IMR-90 (cell line): ENCODE data around the gene GYS1. TPM values are rescaled to one million over a fixed set of nuclear protein-coding genes. Genes with fewer than 3 reads are reported as not detected.

Experiments
- ATAC-seq: fragments of 200-7000 bp; cut with Tn5 transposase; 2 replicates; pipeline ENCODE4 v1.9.1; 2020; ENCODE audit warnings: low read depth, mild to moderate bottlenecking, moderate library complexity
- BruUV-seq: library from RNA; stranded (reverse); fragments of 400-500 nt; replicated peaks from 2 replicates; lab custom pipeline; 2021; lab: Mats Ljungman, UMichigan
- CTCF ChIA-PET: fragments of 300-600 bp; formaldehyde crosslinking; extraction: SDS; loops from one replicate; lab custom pipeline; 2021; ENCODE audit warnings: antibody characterized with exemption; lab: Yijun Ruan, JAX
- POLR2A ChIA-PET: fragments of 300-600 bp; sonication (Branson Sonifier 250); formaldehyde crosslinking; loops from one replicate; lab custom pipeline; 2022; ENCODE audit warnings: antibody characterized with exemption; ENCODE audit not compliant: unreplicated experiment; lab: Charles Lee
- DNase-seq: peaks from one replicate; pipeline ENCODE4 v3.0.0; 2013
- H2AFZ ChIP-seq: replicated peaks from 2 replicates; pipeline ENCODE3; 2013; ENCODE audit warnings: low read length, mild to moderate bottlenecking; ENCODE audit not compliant: poor library complexity
- H2AK5ac ChIP-seq: 2 replicates; pipeline ENCODE4 v1.6.1; 2013; ENCODE audit warnings: low read depth, low read length, inconsistent platforms
- H2AK9ac ChIP-seq: replicated peaks from 2 replicates; pipeline ENCODE3; 2013; ENCODE audit warnings: mild to moderate bottlenecking, low read depth, low read length, moderate library complexity; ENCODE audit not compliant: poor library complexity
- H2BK120ac ChIP-seq: 2 replicates; pipeline ENCODE4 v1.6.1; 2013; ENCODE audit warnings: low read depth, low read length, inconsistent platforms
- H2BK15ac ChIP-seq: 3 replicates; pipeline ENCODE4 v1.6.1; 2013; ENCODE audit warnings: low read depth, low read length, inconsistent platforms
- H2BK20ac ChIP-seq: 2 replicates; pipeline ENCODE4 v1.6.1; 2013; ENCODE audit warnings: low read depth, mild to moderate bottlenecking, inconsistent platforms, low read length, moderate library complexity
- H2BK5ac ChIP-seq: 2 replicates; pipeline ENCODE4 v1.6.1; 2013; ENCODE audit warnings: mild to moderate bottlenecking, low read depth, low read length, inconsistent platforms; ENCODE audit not compliant: poor library complexity, severe bottlenecking
- H3K14ac ChIP-seq: replicated peaks from 2 replicates; pipeline ENCODE4 v1.6.1; 2013; ENCODE audit warnings: low read depth, low read length, inconsistent platforms
- H3K18ac ChIP-seq: 2 replicates; pipeline ENCODE4 v1.6.1; 2013; ENCODE audit warnings: low read depth, low read length, control low read depth
- H3K23ac ChIP-seq: 2 replicates; pipeline ENCODE4 v1.6.1; 2013; ENCODE audit warnings: low read depth, low read length, inconsistent platforms
- H3K27ac ChIP-seq: 2 replicates; pipeline ENCODE4 v1.5.1; 2013; ENCODE audit warnings: mild to moderate bottlenecking, control low read depth, low read length; ENCODE audit not compliant: insufficient read depth
- H3K27me3 ChIP-seq: 2 replicates; pipeline ENCODE4 v1.6.1; 2013; ENCODE audit warnings: low read length; ENCODE audit not compliant: control insufficient read depth, insufficient read depth
- H3K36me3 ChIP-seq: 2 replicates; pipeline ENCODE4 v1.6.1; 2013; ENCODE audit warnings: low read length, mixed read lengths; ENCODE audit not compliant: control insufficient read depth, insufficient read depth
- H3K4ac ChIP-seq: 2 replicates; pipeline ENCODE4 v1.6.1; 2013; ENCODE audit warnings: low read depth, low read length, inconsistent platforms
- H3K4me1 ChIP-seq: 2 replicates; pipeline ENCODE4 v1.6.1; 2013; ENCODE audit warnings: low read length, mixed read lengths; ENCODE audit not compliant: control insufficient read depth, insufficient read depth
- H3K4me2 ChIP-seq: 2 replicates; pipeline ENCODE4 v1.6.1; 2013; ENCODE audit warnings: low read depth, mild to moderate bottlenecking, control low read depth, low read length, moderate library complexity
- H3K4me3 ChIP-seq: 2 replicates; pipeline ENCODE4 v1.5.1; 2013; ENCODE audit warnings: low read depth, mild to moderate bottlenecking, control low read depth, low read length, moderate library complexity; ENCODE audit not compliant: insufficient read depth
- H3K56ac ChIP-seq: 2 replicates; pipeline ENCODE4 v1.6.1; 2013; ENCODE audit warnings: low read length, inconsistent platforms; ENCODE audit not compliant: insufficient read depth; ENCODE audit errors: extremely low read depth
- H3K79me1 ChIP-seq, 2 experiments: 2 replicates each; pipeline ENCODE4 v1.6.1; 2013; ENCODE audit warnings: low read length in 2 of 2, inconsistent platforms in 1 of 2, low read depth in 1 of 2
- H3K9ac ChIP-seq: 2 replicates; pipeline ENCODE4 v1.6.1; 2013; ENCODE audit warnings: low read depth, low read length, control low read depth
- H3K9me1 ChIP-seq: 2 replicates; pipeline ENCODE4 v1.6.1; 2013; ENCODE audit warnings: low read length, inconsistent platforms; ENCODE audit not compliant: insufficient read depth
- H3K9me3 ChIP-seq: 2 replicates; pipeline ENCODE4 v1.6.1; 2013; ENCODE audit warnings: low read length; ENCODE audit not compliant: control insufficient read depth, insufficient read depth
- H4K20me1 ChIP-seq: 2 replicates; pipeline ENCODE4 v1.6.1; 2013; ENCODE audit warnings: low read length, inconsistent platforms; ENCODE audit not compliant: insufficient read depth
- H4K5ac ChIP-seq: 2 replicates; pipeline ENCODE4 v1.6.1; 2013; ENCODE audit warnings: mild to moderate bottlenecking, low read depth, low read length, control low read depth
- H4K8ac ChIP-seq, 2 experiments: 2 replicates each; pipeline ENCODE4 v1.6.1; 2013; ENCODE audit warnings: low read depth in 2 of 2, low read length in 2 of 2, control low read depth in 1 of 2, inconsistent platforms in 1 of 2
- H4K91ac ChIP-seq: 2 replicates; pipeline ENCODE4 v1.6.1; 2013; ENCODE audit warnings: low read depth, low read length, inconsistent platforms; ENCODE audit not compliant: insufficient read depth
- CTCF ChIP-seq: conservative IDR thresholded peaks from 2 replicates; pipeline ENCODE4 v1.5.1; 2012; ENCODE audit warnings: mild to moderate bottlenecking, low read depth, low read length, improper control_type of control experiment
- FOS ChIP-seq: fragments of 150-350 bp; IDR thresholded peaks from 2 replicates; pipeline ENCODE4 v1.6.1; 2016; ENCODE audit warnings: low read depth, low read length
- MAZ ChIP-seq: IDR thresholded peaks from 2 replicates; pipeline ENCODE4 v1.6.1; 2012; ENCODE audit warnings: low read depth, mild to moderate bottlenecking, low read length, improper control_type of control experiment, moderate library complexity, borderline replicate concordance
- POLR2A ChIP-seq: IDR thresholded peaks from 2 replicates; pipeline ENCODE4 v1.6.1; 2012; ENCODE audit warnings: mild to moderate bottlenecking, low read depth, low read length
- WGBS, 2 experiments: methylation state at CpG; one replicate each; pipeline versions ENCODE4 v1.1.5 to v1.1.7; 2013; ENCODE audit warnings: missing lambda C conversion rate in 2 of 2; ENCODE audit not compliant: insufficient read length in 1 of 2; ENCODE audit errors: extremely low coverage in 2 of 2; 5-methylcytosine and 5-hydroxymethylcytosine counted together
- dilution Hi-C: fragments of 300-500 bp; cut with HindIII; formaldehyde crosslinking; loops from one replicate; pipeline ENCODE4 v1.14.3; 2018; ENCODE audit warnings: low sequenced_read_pairs; ENCODE audit not compliant: unreplicated experiment
- in situ Hi-C: fragments of 300-500 bp; cut with MboI; formaldehyde crosslinking; loops from 3 replicates; pipeline ENCODE4 v1.14.3; 2019; ENCODE audit warnings: low sequenced_read_pairs, inconsistent platforms, mixed read lengths
- intact Hi-C: fragments of 100-400 bp; cut with micrococcal nuclease; formaldehyde crosslinking; loops from 2 replicates; pipeline ENCODE4 v1.10.0; 2022
- polyA plus RNA-seq, 3 experiments: library from polyadenylated mRNA; depleted of rRNA; stranded (reverse); fragments of >200 nt; gene quantifications; 2 replicates each; pipeline ENCODE4 v1.2.3, GENCODE V29; 2012; ENCODE audit warnings: low replicate concordance in 1 of 3
- total RNA-seq: library from RNA; depleted of rRNA; stranded (reverse); fragments of >200 nt; gene quantifications from 2 replicates; pipeline ENCODE4 v1.2.3, GENCODE V29; 2012

Gene GYS1
- total and polyA plus RNA-seq, 2 of the 4 experiments (the other 2 are of a cell fraction) = 38.7 to 72.2 TPM

GRCh38 chr19:48970139-48970766 lies 22.9 kb downstream of the GYS1 start:
- Histone ChIP-seq H2BK5ac (no peak overlapping the region), H3K4ac (no peak overlapping the region), H2AK9ac (no peak overlapping the region), H2BK20ac (no peak overlapping the region), H3K4me3 (no peak overlapping the region), H2BK120ac (no peak overlapping the region), H3K36me3 (peaks cover 44% of the 10 kb centered on the region), H2BK15ac (no peak overlapping the region), H2AK5ac (no peak overlapping the region), H4K5ac (no peak overlapping the region), H3K23ac (no peak overlapping the region), H4K8ac (no peak overlapping the region), H3K27me3 (no peaks in the 10 kb centered on the region), H3K14ac (no peak overlapping the region), H2AFZ (no peak overlapping the region), H3K9ac (no peak overlapping the region), H3K27ac (no peak overlapping the region), H3K9me1 (peaks cover 5% of the 10 kb centered on the region), H3K9me3 (no peaks in the 10 kb centered on the region), H3K4me2 (no peak overlapping the region), H3K18ac (no peak overlapping the region), H4K91ac (no peak overlapping the region), H3K56ac (no peak overlapping the region), H4K20me1 (peaks cover 44% of the 10 kb centered on the region), H3K4me1 (no peaks in the 10 kb centered on the region; the same call in 1 of the 2 replicates), H3K79me1 (peaks cover 0 to 38% of the 10 kb centered on the region in 2 experiments; a peak in 3 of 4 replicates)
- intact Hi-C loops (loop anchor here (2.0 kb wide), 1 partner anchor 175 kb away; no protein-coding TSS in a partner anchor), dilution Hi-C loops (no loop called here), in situ Hi-C loops (loop anchor here (5.0 kb wide), 1 partner anchor 178 kb away; no protein-coding TSS in a partner anchor)
- ChIA-PET CTCF (interaction anchor here (0.6 to 1.2 kb wide), 12 partner anchors 10 to 325 kb away, joined by 3 to 8 read pairs (median 4); no protein-coding TSS in a partner anchor), POLR2A (no interaction called here)
- WGBS, 2 experiments = 92% methylated on average over 14 of the region's 23 CpGs; no CpG with 5 or more reads in 1 of the 2 experiments
- BruUV-seq = no TSS peak
- TF ChIP-seq FOS = no peak
- TF ChIP-seq POLR2A = no peak
- TF ChIP-seq MAZ = no peak
- TF ChIP-seq CTCF = no peak
- ATAC-seq = no peak
- DNase-seq = no peak
